AG10803 (cell line): Measurements from ENCODE around the gene PPP4R3C.
"Not testable (repeated sequence)": the region's sequence is repeated elsewhere in the genome, so short reads cannot be mapped to it uniquely, and the experiment has no call there.

Experiments used
- DNase-seq: peaks from one replicate; pipeline ENCODE4 v3.0.0; 2010; ENCODE audit warnings: low read depth
- H3K4me3 ChIP-seq: 2 replicates; pipeline ENCODE4 v1.5.1; 2011; ENCODE audit warnings: mild to moderate bottlenecking, low read length, control low read depth
- TF ChIP-seq, protein P1 (sequence below): conservative IDR thresholded peaks from 2 replicates; pipeline ENCODE4 v1.5.1; 2011; ENCODE audit warnings: mild to moderate bottlenecking, low read length, control low read depth, inconsistent platforms

Gene PPP4R3C

GRCh38 chrX:27463187-27463586 is at the start of gene PPP4R3C:
TSS of gene PPP4R3C (minus strand) at chrX:27463341. CDS start at chrX:27463296, 45 bp downstream.
- no peak for DNase-seq
- H3K4me3 ChIP-seq = no peak within 1 kb of the TSS
- TF ChIP-seq, protein P1, sequence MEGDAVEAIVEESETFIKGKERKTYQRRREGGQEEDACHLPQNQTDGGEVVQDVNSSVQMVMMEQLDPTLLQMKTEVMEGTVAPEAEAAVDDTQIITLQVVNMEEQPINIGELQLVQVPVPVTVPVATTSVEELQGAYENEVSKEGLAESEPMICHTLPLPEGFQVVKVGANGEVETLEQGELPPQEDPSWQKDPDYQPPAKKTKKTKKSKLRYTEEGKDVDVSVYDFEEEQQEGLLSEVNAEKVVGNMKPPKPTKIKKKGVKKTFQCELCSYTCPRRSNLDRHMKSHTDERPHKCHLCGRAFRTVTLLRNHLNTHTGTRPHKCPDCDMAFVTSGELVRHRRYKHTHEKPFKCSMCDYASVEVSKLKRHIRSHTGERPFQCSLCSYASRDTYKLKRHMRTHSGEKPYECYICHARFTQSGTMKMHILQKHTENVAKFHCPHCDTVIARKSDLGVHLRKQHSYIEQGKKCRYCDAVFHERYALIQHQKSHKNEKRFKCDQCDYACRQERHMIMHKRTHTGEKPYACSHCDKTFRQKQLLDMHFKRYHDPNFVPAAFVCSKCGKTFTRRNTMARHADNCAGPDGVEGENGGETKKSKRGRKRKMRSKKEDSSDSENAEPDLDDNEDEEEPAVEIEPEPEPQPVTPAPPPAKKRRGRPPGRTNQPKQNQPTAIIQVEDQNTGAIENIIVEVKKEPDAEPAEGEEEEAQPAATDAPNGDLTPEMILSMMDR = no peak

GRCh38 chrX:27491397-27491796 is 28.3 kb upstream of the PPP4R3C start:
- TF ChIP-seq, protein P1 = no peak
- no peak for DNase-seq
- no peak overlapping the region for H3K4me3 ChIP-seq

DNA sequence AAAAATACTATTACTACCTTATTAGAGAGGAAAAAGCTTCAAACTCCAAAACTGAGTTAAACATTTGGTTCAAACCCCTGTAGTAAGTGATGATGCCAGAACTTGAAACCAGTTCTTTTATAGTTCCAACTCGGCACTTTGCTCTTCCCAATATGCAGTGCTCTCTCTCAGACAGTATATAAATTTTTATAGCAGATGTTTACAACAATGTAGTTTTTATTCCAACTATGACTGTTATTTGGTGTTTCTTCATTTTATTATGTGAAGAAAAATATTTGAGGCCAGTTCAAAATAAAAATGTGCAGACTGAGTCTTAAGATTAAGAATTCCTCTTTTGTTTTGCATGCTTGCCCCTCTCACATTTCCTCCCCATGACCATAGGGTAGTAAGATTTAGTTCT is 2.9 kb upstream of the PPP4R3C start:
- no peak for DNase-seq
- H3K4me3 ChIP-seq = no peak overlapping the region
- TF ChIP-seq, protein P1 = no peak

DNA sequence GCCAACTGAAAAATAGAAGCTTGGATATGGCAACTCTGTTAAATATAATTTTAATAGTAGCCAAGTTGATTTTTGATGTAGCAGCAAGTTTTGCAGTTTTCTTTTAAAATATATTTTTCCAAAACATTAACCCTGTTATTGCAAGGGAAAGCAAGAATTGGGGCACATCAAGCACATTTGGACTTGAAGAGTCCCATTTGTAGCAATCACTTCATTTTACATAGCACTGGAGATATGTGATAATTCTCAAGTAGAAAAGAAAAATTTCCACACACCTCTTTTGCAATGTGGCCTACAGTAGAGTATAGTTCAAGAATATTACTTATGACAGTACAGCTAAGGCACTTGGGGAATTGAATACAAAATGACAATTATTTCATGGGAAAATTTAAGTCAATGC is 1.9 kb upstream of the PPP4R3C start:
- TF ChIP-seq, protein P1 = no peak

DNA sequence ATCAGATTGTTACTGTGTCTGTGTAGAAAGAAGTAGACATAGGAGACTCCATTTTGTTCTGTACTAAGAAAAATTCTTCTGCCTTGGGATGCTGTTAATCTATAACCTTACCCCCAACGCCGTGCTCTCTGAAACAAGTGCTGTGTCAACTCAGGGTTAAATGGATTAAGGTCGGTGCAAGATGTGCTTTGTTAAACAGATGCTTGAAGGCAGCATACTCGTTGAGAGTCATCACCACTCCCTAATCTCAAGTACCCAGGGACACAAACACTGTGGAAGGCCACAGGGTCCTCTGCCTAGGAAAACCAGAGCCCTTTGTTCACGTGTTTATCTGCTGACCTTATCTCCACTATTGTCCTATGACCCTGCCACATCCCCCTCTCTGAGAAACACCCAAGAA is 4.0 kb downstream of the PPP4R3C start:
- DNase-seq, H3K4me3 ChIP-seq: not testable (repeated sequence)

More for the DNA sequence above, 1.9 kb upstream of the PPP4R3C start:
- H3K4me3 ChIP-seq = no peak overlapping the region
- no peak for DNase-seq

GRCh38 chrX:27458544-27458943 is 4.6 kb downstream of the PPP4R3C start:
- DNase-seq, H3K4me3 ChIP-seq: not testable (repeated sequence)

DNA sequence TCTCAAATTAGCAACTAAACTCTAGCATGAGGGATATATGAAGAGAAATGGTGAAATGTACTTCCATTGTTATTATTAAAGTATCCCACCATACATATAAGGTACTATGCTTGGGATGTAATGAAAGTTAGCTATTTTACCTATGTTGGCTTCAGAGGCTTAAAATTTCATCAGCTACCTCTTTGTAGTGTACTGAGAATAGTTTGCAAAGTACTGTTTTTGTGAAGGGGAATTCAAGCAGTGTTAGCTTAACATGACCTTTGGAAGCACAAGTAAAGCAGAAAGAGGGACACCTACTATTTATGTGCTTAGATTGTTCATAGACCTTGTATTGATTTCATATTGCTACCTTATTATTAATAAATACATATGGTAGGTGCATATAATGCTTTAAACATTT is 11.8 kb downstream of the PPP4R3C start:
- TF ChIP-seq, protein P1 = no peak
- H3K4me3 ChIP-seq = no peak overlapping the region
- DNase-seq = no peak

- no peak for DNase-seq
- H3K4me3 ChIP-seq = no peak overlapping the region
- TF ChIP-seq, protein P1 = no peak
Observed at GRCh38 chrX:27446423-27446822, 16.7 kb downstream of the PPP4R3C start.
